Mesenchymal stem cell (in vitro differentiated cells and primary cell): ENCODE data around the gene IRF2BP2.

ENCODE experiments used
- DNase-seq: peaks from one replicate; pipeline ENCODE4 v3.0.0-alpha.2; 2013
- H2AFZ ChIP-seq: one replicate; pipeline ENCODE4 v1.6.1; 2013; ENCODE audit warnings: low read depth, mild to moderate bottlenecking, control low read depth, inconsistent platforms, low read length, moderate library complexity
- H2AK5ac ChIP-seq: 2 replicates; pipeline ENCODE4 v1.6.1; 2013; ENCODE audit warnings: low read length, moderate library complexity, mild to moderate bottlenecking, inconsistent platforms; ENCODE audit not compliant: severe bottlenecking
- H2BK120ac ChIP-seq: one replicate; pipeline ENCODE4 v1.6.1; 2013; ENCODE audit warnings: low read depth, mild to moderate bottlenecking, inconsistent platforms, low read length, moderate library complexity
- H2BK12ac ChIP-seq, 2 experiments: one replicate each; pipeline ENCODE4 v1.6.1; 2013; ENCODE audit warnings: inconsistent platforms in 2 of 2, low read length in 2 of 2, mild to moderate bottlenecking in 2 of 2, moderate library complexity in 2 of 2, control low read depth in 1 of 2
- H2BK15ac ChIP-seq: one replicate; pipeline ENCODE4 v1.6.1; 2013; ENCODE audit warnings: mild to moderate bottlenecking, low read depth, inconsistent platforms; ENCODE audit not compliant: poor library complexity, severe bottlenecking
- H2BK5ac ChIP-seq: 2 replicates; pipeline ENCODE4 v1.6.1; 2013; ENCODE audit warnings: low read depth, mild to moderate bottlenecking, low read length, control low read depth, inconsistent platforms; ENCODE audit not compliant: poor library complexity, severe bottlenecking
- H3K14ac ChIP-seq, 2 experiments: one replicate each; pipeline ENCODE4 v1.6.1; 2013; ENCODE audit warnings: inconsistent platforms in 2 of 2, low read length in 2 of 2, control low read depth in 1 of 2, mild to moderate bottlenecking in 1 of 2, moderate library complexity in 1 of 2
- H3K18ac ChIP-seq, 2 experiments: one replicate each; pipeline ENCODE4 v1.6.1; 2013; ENCODE audit warnings: inconsistent platforms in 2 of 2, low read length in 2 of 2, control low read depth in 1 of 2, low read depth in 1 of 2, mild to moderate bottlenecking in 1 of 2
- H3K23ac ChIP-seq, 2 experiments: one replicate each; pipeline ENCODE4 v1.6.1; 2013; ENCODE audit warnings: inconsistent platforms in 2 of 2, low read length in 2 of 2, mild to moderate bottlenecking in 2 of 2, moderate library complexity in 2 of 2, control low read depth in 1 of 2
- H3K27ac ChIP-seq: 2 replicates; pipeline ENCODE4 v1.5.1; 2013; ENCODE audit warnings: mild to moderate bottlenecking, moderate library complexity, low read length, control low read depth, inconsistent platforms; ENCODE audit not compliant: poor library complexity, severe bottlenecking
- H3K27me3 ChIP-seq, 2 experiments: 2 replicates each; pipeline versions ENCODE4 v1.6.1 to v1.7.0; 2013; ENCODE audit warnings: low read length in 2 of 2, mild to moderate bottlenecking in 2 of 2, moderate library complexity in 2 of 2, control low read depth in 1 of 2, inconsistent platforms in 1 of 2; ENCODE audit not compliant: control insufficient read depth in 1 of 2, insufficient read depth in 1 of 2
- H3K36me3 ChIP-seq, 2 experiments: 2 replicates each; pipeline versions ENCODE4 v1.6.1 to v1.7.0; 2013; ENCODE audit warnings: low read length in 2 of 2, control low read depth in 1 of 2, inconsistent platforms in 1 of 2, low read depth in 1 of 2, mild to moderate bottlenecking in 1 of 2; ENCODE audit not compliant: insufficient read depth in 2 of 2, control insufficient read depth in 1 of 2
- H3K4ac ChIP-seq, 2 experiments: one replicate each; pipeline ENCODE4 v1.6.1; 2013; ENCODE audit warnings: inconsistent platforms in 2 of 2, low read length in 2 of 2, mild to moderate bottlenecking in 2 of 2, moderate library complexity in 2 of 2, control low read depth in 1 of 2, low read depth in 1 of 2
- H3K4me1 ChIP-seq: 2 replicates; pipeline ENCODE4 v1.6.1; 2013; ENCODE audit warnings: low read depth, low read length, control low read depth; ENCODE audit not compliant: control insufficient read depth, insufficient read depth
- H3K4me2 ChIP-seq: 2 replicates; pipeline ENCODE4 v1.6.1; 2013; ENCODE audit warnings: low read length, mild to moderate bottlenecking, inconsistent platforms; ENCODE audit not compliant: poor library complexity, severe bottlenecking
- H3K4me3 ChIP-seq, 2 experiments: 2 replicates each; pipeline versions ENCODE4 v1.5.1 to v1.7.0; 2013; ENCODE audit warnings: low read length in 2 of 2, mild to moderate bottlenecking in 2 of 2, control low read depth in 1 of 2, low read depth in 1 of 2; ENCODE audit not compliant: insufficient read depth in 1 of 2
- H3K79me1 ChIP-seq: replicated peaks from 2 replicates; pipeline ENCODE4 v1.6.1; 2013; ENCODE audit warnings: mild to moderate bottlenecking, control low read depth, low read length, inconsistent platforms; ENCODE audit not compliant: poor library complexity, severe bottlenecking
- H3K9ac ChIP-seq: 2 replicates; pipeline ENCODE4 v1.7.0; 2013; ENCODE audit warnings: mild to moderate bottlenecking, low read length, moderate library complexity
- H3K9me3 ChIP-seq: 2 replicates; pipeline ENCODE4 v1.7.0; 2013; ENCODE audit warnings: mild to moderate bottlenecking, low read length; ENCODE audit not compliant: control insufficient read depth
- H4K8ac ChIP-seq: one replicate; pipeline ENCODE4 v1.6.1; 2013; ENCODE audit warnings: inconsistent platforms, mild to moderate bottlenecking, low read length, moderate library complexity
- H4K91ac ChIP-seq: one replicate; pipeline ENCODE4 v1.6.1; 2013; ENCODE audit warnings: mild to moderate bottlenecking, low read length, inconsistent platforms
- WGBS: methylation state at CpG from one replicate; pipeline ENCODE4 v1.1.7; 2013; ENCODE audit warnings: mixed read lengths; 5-methylcytosine and 5-hydroxymethylcytosine counted together

The IRF2BP2 gene

DNA sequence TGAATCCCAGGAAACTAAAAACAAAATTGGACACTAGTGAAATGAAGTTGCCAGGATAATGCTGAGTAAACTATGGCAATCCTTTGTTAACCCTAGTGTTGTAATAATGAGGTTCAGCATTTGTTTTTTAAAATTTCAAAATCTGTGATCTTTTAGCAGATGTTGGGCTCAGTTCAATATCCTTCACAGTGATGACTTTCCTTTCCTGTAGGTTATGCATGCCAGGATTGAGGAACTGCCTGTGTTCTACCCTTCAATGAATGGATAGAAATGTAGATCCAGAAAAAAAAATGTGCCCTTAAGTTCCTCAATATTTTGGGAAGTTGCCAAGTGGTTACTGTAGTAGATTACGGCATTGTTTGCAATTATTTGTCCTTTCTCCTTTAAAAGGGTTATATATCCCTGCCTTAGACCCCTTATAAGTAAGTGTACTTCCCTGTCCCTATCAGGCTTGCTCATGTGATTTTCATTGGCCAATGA lies 35.5 kb upstream of the IRF2BP2 start:
- Histone ChIP-seq H2BK5ac (no peak overlapping the region), H3K79me1 (no peaks in the 10 kb centered on the region), H2BK15ac (no peak overlapping the region), H2BK12ac (no peak overlapping the region), H3K4me3 (peak overlapping the region in 1 of 2 experiments; percentile 27), H2BK120ac (no peak overlapping the region), H3K23ac (no peak overlapping the region), H3K18ac (no peak overlapping the region), H3K9me3 (peaks cover 16% of the 10 kb centered on the region), H3K27me3 (no peaks in the 10 kb centered on the region), H4K8ac (no peak overlapping the region), H3K4me1 (peaks cover 2% of the 10 kb centered on the region), H3K36me3 (no peaks in the 10 kb centered on the region), H3K4ac (no peak overlapping the region), H3K4me2 (no peak overlapping the region), H3K9ac (peak overlapping the region; percentile 16), H3K14ac (no peak overlapping the region), H2AK5ac (no peak overlapping the region), H2AFZ (no peak overlapping the region), H3K27ac (no peak overlapping the region), H4K91ac (no peak overlapping the region)
- no peak for DNase-seq
- WGBS = no CpG with 5 or more reads among the region's 1 CpG

DNA sequence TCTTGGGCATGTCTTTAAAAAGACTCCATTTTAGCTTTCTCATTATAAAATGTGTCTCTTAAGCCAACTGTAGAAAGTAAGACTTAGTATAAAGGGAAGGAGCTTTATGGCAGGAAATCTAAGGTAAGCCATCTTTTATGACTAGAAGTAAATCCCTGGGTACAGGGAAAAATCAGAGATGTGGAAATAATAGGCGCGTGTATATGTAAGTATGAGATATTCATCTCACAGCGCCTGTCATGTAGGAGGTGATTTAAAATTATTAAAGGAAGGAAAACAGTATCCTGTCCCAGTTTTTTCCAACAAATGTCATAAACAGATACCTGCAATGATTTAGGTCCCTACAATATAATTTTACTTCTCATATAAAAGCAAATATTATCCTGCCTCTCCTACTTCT lies 35.0 kb upstream of the IRF2BP2 start:
- no peak overlapping the region for H4K91ac ChIP-seq
- H2BK5ac ChIP-seq = no peak overlapping the region
- H3K27ac ChIP-seq = no peak overlapping the region
- H2BK15ac ChIP-seq = no peak overlapping the region
- peaks cover 2% of the 10 kb centered on the region for H3K4me1 ChIP-seq
- H3K9ac ChIP-seq = peak overlapping the region; percentile 16
- no peak overlapping the region for H3K4me2 ChIP-seq
- no peak overlapping the region for H2BK120ac ChIP-seq
- no peak overlapping the region for H3K4me3 ChIP-seq
- H3K18ac ChIP-seq = no peak overlapping the region
- no peak for DNase-seq
- peaks cover 16% of the 10 kb centered on the region for H3K9me3 ChIP-seq
- no peak overlapping the region for H2AFZ ChIP-seq
- 96% methylated on average over 2 of the region's 3 CpGs for WGBS
- H3K4ac ChIP-seq = no peak overlapping the region
- H2BK12ac ChIP-seq = no peak overlapping the region
- no peaks in the 10 kb centered on the region for H3K27me3 ChIP-seq
- no peak overlapping the region for H2AK5ac ChIP-seq
- no peak overlapping the region for H3K14ac ChIP-seq
- no peak overlapping the region for H4K8ac ChIP-seq
- H3K23ac ChIP-seq = no peak overlapping the region
- no peaks in the 10 kb centered on the region for H3K36me3 ChIP-seq
- H3K79me1 ChIP-seq = no peaks in the 10 kb centered on the region

DNA sequence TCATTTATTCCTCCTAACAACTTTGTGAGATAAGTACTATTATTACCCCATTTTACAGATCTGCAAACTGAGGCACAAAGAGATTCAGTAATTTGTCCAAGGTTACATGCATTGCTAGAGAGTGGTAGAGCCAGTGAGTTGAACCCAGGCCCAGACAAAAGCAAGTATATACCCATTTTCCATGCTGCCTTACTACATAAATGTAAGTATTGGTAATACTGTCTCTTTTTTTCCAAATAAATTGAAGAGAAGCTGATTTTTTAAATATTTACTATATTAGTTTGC lies 33.8 kb upstream of the IRF2BP2 start:
- Histone ChIP-seq H3K27ac (no peak overlapping the region), H3K4me1 (peaks cover 2% of the 10 kb centered on the region), H3K4ac (no peak overlapping the region), H3K23ac (no peak overlapping the region), H3K18ac (no peak overlapping the region), H2BK5ac (no peak overlapping the region), H3K14ac (no peak overlapping the region), H2AK5ac (no peak overlapping the region), H2BK12ac (no peak overlapping the region), H2AFZ (no peak overlapping the region), H3K9ac (no peak overlapping the region), H4K91ac (no peak overlapping the region), H2BK120ac (no peak overlapping the region), H3K27me3 (no peaks in the 10 kb centered on the region), H4K8ac (no peak overlapping the region), H3K4me2 (no peak overlapping the region), H3K79me1 (no peaks in the 10 kb centered on the region), H3K36me3 (no peaks in the 10 kb centered on the region), H3K4me3 (no peak overlapping the region), H3K9me3 (peaks cover 16% of the 10 kb centered on the region), H2BK15ac (no peak overlapping the region)
- DNase-seq = no peak

DNA sequence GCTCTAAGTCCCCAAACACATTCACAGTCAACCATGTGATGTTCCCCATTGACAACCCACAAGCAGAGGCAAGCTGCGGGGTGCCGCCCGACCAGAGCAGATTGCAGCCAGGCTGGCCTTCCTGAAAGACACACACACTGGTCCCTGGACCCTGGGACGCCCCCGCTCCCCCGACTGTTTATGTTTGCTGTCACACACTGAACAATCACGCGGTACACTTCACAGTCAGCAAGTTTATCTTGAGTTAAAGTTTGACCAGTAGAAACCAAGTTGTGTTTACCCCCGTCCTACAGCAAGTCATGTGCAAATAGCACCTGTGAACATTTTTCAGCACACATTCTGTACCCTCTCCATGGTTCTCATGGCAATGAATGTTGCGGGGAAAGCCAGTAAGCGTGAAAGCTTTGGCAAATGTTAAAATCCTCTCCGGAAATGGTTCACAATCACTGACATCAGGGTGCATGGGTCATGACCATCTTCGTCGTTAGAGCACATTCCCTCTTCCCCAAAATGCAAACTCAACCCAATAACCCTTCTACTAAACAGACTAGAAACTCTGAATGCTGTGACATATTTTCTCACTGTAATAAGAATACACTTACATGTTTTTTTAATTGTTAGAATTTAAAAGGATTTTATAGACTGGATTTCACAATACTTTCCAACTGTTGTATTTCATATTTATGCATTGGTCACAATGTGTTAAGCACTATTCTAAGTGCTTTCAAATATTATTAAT lies 33.3 kb upstream of the IRF2BP2 start:
- H3K27me3 ChIP-seq = no peaks in the 10 kb centered on the region
- H4K8ac ChIP-seq = peak overlapping the region; percentile 2
- H3K14ac ChIP-seq = peak overlapping the region in 1 of 2 experiments; percentile 71
- H3K79me1 ChIP-seq = no peaks in the 10 kb centered on the region
- 76% methylated on average over 14 of the region's 14 CpGs for WGBS
- H3K27ac ChIP-seq = peak overlapping the region; percentile 65
- peaks cover 2% of the 10 kb centered on the region for H3K4me1 ChIP-seq
- no peak overlapping the region for H2BK120ac ChIP-seq
- H3K4ac ChIP-seq = no peak overlapping the region
- peak overlapping the region; percentile 84 for H2AFZ ChIP-seq
- no peak overlapping the region for H2AK5ac ChIP-seq
- H3K4me2 ChIP-seq = peak overlapping the region; percentile 54
- H3K23ac ChIP-seq = no peak overlapping the region
- no peak overlapping the region for H3K9ac ChIP-seq
- no peak for DNase-seq
- no peak overlapping the region for H2BK5ac ChIP-seq
- H2BK12ac ChIP-seq = peak overlapping the region in 1 of 2 experiments; percentile 57
- H2BK15ac ChIP-seq = no peak overlapping the region
- no peaks in the 10 kb centered on the region for H3K36me3 ChIP-seq
- H3K4me3 ChIP-seq = no peak overlapping the region
- no peak overlapping the region for H4K91ac ChIP-seq
- peaks cover 12% of the 10 kb centered on the region for H3K9me3 ChIP-seq
- H3K18ac ChIP-seq = peak overlapping the region; percentile 60 to 66
